HepG2 (cell line): ENCODE measurements around the gene GPS2. TPM values are rescaled to one million over a fixed set of nuclear protein-coding genes. Genes with fewer than 3 reads are reported as not detected.

ENCODE experiments used
- AHDC1 ChIP-seq: sonication (generic); formaldehyde crosslinking; IDR thresholded peaks from 2 replicates; pipeline ENCODE4 v1.5.1; 2020; ENCODE audit warnings: mild to moderate bottlenecking, missing genetic modification reagents, borderline replicate concordance
- ARID4A ChIP-seq: sonication (generic); formaldehyde crosslinking; IDR thresholded peaks from 2 replicates; pipeline ENCODE4 v1.5.0; 2020; ENCODE audit warnings: mild to moderate bottlenecking, missing genetic modification reagents, borderline replicate concordance
- DMTF1 ChIP-seq: sonication (generic); formaldehyde crosslinking; IDR thresholded peaks from 2 replicates; pipeline ENCODE4 v1.4.0; 2020; ENCODE audit warnings: mild to moderate bottlenecking, missing genetic modification reagents
- DR1 ChIP-seq: sonication (generic); formaldehyde crosslinking; IDR thresholded peaks from 2 replicates; pipeline ENCODE4 v1.8.0; 2021; ENCODE audit warnings: mild to moderate bottlenecking, missing genetic modification reagents, inconsistent platforms
- EED ChIP-seq: sonication (generic); formaldehyde crosslinking; IDR thresholded peaks from 2 replicates; pipeline ENCODE4 v1.5.0; 2020; ENCODE audit warnings: mild to moderate bottlenecking, missing genetic modification reagents
- MXD1 ChIP-seq: sonication (generic); formaldehyde crosslinking; IDR thresholded peaks from 2 replicates; pipeline ENCODE4 v1.4.0; 2020; ENCODE audit warnings: mild to moderate bottlenecking, missing genetic modification reagents
- NFIB ChIP-seq: sonication (generic); formaldehyde crosslinking; IDR thresholded peaks from 2 replicates; pipeline ENCODE4 v1.9.0; 2021; ENCODE audit warnings: missing genetic modification reagents, mild to moderate bottlenecking, borderline replicate concordance
- NR1H2 ChIP-seq: sonication (generic); formaldehyde crosslinking; IDR thresholded peaks from 2 replicates; pipeline ENCODE4 v1.8.1; 2022; ENCODE audit warnings: low read depth, missing genetic modification reagents, borderline replicate concordance
- THAP7 ChIP-seq: sonication (generic); formaldehyde crosslinking; IDR thresholded peaks from 2 replicates; pipeline ENCODE4 v1.8.1; 2023; ENCODE audit warnings: mild to moderate bottlenecking, missing genetic modification reagents
- ZBTB38 ChIP-seq: sonication (generic); formaldehyde crosslinking; IDR thresholded peaks from 2 replicates; pipeline ENCODE4 v1.5.1; 2020; ENCODE audit warnings: mild to moderate bottlenecking, missing genetic modification reagents
- ZNF101 ChIP-seq: sonication (generic); formaldehyde crosslinking; IDR thresholded peaks from 2 replicates; pipeline ENCODE4 v1.4.0; 2020; ENCODE audit warnings: mild to moderate bottlenecking, low read depth, missing genetic modification reagents, borderline replicate concordance
- ZNF225 ChIP-seq: sonication (generic); formaldehyde crosslinking; IDR thresholded peaks from 2 replicates; pipeline ENCODE4 v1.4.0; 2020; ENCODE audit warnings: mild to moderate bottlenecking, missing genetic modification reagents
- ZNF564 ChIP-seq: sonication (generic); formaldehyde crosslinking; IDR thresholded peaks from 2 replicates; pipeline ENCODE4 v1.8.1; 2023; ENCODE audit warnings: mild to moderate bottlenecking, missing genetic modification reagents
- ZNF674 ChIP-seq: sonication (generic); formaldehyde crosslinking; IDR thresholded peaks from 2 replicates; pipeline ENCODE4 v1.5.0; 2020; ENCODE audit warnings: low read depth, mild to moderate bottlenecking, missing genetic modification reagents
- ZNF816 ChIP-seq: sonication (generic); formaldehyde crosslinking; IDR thresholded peaks from 2 replicates; pipeline ENCODE4 v1.8.0; 2022; ENCODE audit warnings: missing genetic modification reagents, mild to moderate bottlenecking, borderline replicate concordance
- polyA plus RNA-seq, 8 experiments: library from polyadenylated mRNA; depleted of rRNA in 3 of 8; stranded (reverse) in 7 of 8; unstranded in 1 of 8; fragments of >200 nt; fragmentation: Illumina TruSeq in 4 of 8; extraction: Trizol in 4 of 8; gene quantifications; 2 replicates each; pipeline versions ENCODE4 v1.2.1 to v1.2.3, GENCODE V29; 2011 to 2016; ENCODE audit warnings: low read depth in 4 of 8, missing spikeins in 1 of 8, mixed read lengths in 1 of 8; ENCODE audit not compliant: insufficient read depth in 1 of 8
- total RNA-seq, 5 experiments: library from RNA; depleted of rRNA; stranded (reverse); fragments of >200 nt; fragmentation: Illumina TruSeq; extraction: Trizol; gene quantifications; 2 replicates each; pipeline ENCODE4 v1.2.3, GENCODE V29; 2016; ENCODE audit warnings: low read depth in 1 of 5

GPS2 gene
- total and polyA plus RNA-seq, 2 of the 13 experiments (the other 11 are each of a cell fraction or from before 2014, with no cell fraction given): 58.0 to 59.4 TPM

- no peak for TF ChIP-seq ZNF101
- TF ChIP-seq ZNF674: no peak
- no peak for TF ChIP-seq NR1H2 (CRISPR knock-in tag)
- TF ChIP-seq ZNF564 (CRISPR knock-in tag): no peak
- no peak for TF ChIP-seq ZNF225 (CRISPR knock-in tag)
- no peak; the same call in 1 of the 2 replicates for TF ChIP-seq ZBTB38 (CRISPR knock-in tag)
- peak; percentile 91 for TF ChIP-seq THAP7 (CRISPR knock-in tag)
- TF ChIP-seq NFIB (CRISPR knock-in tag): no peak
- no peak for TF ChIP-seq ZNF816
- no peak for TF ChIP-seq AHDC1 (CRISPR knock-in tag)
- no peak for TF ChIP-seq MXD1 (CRISPR knock-in tag)
- TF ChIP-seq EED (CRISPR knock-in tag): no peak
- TF ChIP-seq ARID4A (CRISPR knock-in tag): peak; percentile 83; the same call in 1 of the 2 replicates
- peak; percentile 69 for TF ChIP-seq DR1 (CRISPR knock-in tag)
- no peak for TF ChIP-seq DMTF1
Observed at GRCh38 chr17:7329374-7329996, 14.3 kb upstream of the GPS2 start (continued).
